Middle frontal gyrus (tissue), 1 donor: Measurements from ENCODE around the gene FBXO4.
"Not testable (repeated sequence)": the region's sequence is repeated elsewhere in the genome, so short reads cannot be mapped to it uniquely, and the experiment has no call there.

ENCODE experiments used
- DNase-seq: peaks from one replicate; pipeline ENCODE4 v3.0.0-alpha.2; 2015; ENCODE audit warnings: low spot score; ENCODE audit errors: extremely low spot score

FBXO4 gene

DNA sequence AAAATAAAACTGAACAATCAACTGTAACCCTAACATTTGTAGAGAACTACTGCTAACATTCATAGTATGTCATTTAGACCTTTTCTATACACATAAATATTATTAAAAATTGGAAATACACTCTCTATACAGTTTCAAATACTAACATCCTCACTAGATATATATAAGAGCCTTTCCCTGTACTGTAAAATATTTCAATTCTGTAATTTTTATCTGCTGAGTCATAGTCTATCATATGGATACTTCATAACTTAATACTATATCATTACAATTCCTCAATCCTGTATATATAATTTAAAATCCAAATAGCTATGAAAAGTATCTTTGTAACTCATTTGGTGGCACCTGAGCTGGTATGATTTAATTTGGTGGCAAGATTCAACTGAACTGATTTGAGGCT lies 55.8 kb downstream of the FBXO4 start:
- no peak for DNase-seq

DNA sequence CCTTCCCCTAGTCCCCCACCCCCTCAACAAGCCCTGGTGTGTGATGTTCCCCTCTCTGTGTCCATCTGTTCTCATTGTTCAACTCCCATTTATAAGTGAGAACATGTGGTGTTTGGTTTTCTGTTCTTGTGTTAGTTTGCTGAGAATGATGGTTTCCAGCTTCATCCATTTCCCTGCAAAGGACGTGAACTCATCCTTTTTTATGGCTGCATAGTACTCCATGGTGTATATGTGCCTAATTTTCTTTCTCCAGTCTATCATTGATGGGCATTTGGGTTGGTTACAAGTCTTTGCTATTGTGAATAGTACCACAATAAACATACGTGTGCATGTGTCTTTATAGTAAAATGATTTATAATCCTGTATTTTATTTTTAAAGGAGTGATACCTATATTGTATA lies 57.8 kb downstream of the FBXO4 start:
- DNase-seq = not testable (repeated sequence)

DNA sequence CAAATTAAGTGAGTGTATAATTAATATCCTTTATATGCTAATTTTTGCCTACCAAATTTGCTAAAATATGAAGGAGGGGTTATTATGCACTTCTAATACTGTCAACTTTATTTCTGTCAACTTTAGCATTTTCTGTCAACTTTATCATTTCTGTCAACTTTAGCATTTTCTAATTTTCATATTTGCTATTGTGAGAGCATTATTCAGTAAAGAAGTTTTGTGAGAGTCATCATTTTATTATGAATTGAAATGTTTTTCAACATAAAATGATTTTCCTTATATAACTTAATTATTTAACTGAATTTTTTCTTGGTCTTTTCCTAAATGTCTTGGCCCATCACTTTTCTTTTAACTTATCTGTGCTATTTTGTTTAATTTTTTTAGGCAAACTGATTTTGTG lies 58.2 kb downstream of the FBXO4 start:
- DNase-seq = no peak

DNA sequence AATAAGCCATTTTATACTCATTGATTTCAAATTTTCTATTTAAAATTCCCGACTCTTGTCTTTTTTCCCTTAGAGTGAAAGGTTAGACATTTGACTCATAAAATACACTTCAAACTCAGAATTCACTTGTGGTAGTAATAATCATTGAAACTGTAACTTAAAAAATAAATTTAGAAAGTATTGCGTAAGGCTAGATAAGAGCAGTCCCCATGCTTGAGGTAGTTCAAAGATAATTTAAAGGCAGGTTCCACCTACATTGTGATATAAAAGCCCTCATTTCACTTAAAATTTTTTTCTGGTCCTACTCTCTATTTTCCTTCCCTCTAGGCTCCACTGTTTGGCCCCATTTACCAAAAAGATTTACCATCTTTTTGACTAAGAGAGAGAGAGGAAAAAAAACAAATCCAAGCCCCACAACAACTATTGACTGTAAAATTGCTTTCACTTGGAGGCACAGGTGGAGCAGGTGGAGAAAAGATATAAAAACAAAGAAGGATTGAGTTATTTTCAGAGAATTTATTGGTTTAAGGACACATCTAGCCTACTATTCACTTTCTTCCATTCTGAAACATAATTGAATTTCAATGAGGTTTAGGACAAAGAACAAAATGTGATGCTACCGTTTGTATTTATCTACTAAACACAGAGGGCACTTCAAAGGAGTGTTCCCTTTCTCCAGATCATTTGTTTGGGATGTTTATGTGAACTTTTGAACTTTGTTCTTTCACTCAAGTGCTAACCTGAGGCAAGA lies 61.0 kb downstream of the FBXO4 start:
- DNase-seq = no peak
